Suppressor macrophage treated with lipopolysaccharide for 4 hours (primary cell): Measurements from ENCODE around the gene NDUFA12.

Source experiments
- DNase-seq: peaks from one replicate; pipeline ENCODE4 v3.0.0-alpha.2; 2020

Gene NDUFA12

DNA sequence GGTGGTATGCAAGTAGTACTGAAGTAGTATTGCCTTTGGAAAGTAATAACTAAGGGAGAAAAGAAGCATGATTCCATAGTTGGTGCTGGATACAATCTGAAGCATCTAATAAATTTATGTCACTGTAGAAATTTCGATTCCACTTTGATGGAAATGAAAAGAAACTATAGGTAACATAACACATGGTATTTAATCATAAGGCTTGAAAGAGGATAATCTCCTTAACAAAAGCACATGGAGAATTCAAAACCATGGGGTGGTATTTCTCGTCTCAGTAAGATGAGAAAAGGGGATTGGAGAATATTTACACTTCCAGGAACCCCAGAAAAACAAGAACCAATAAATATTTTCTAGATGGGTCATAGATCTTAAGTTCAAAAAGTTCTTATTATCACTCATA, 72.7 kb downstream of the NDUFA12 start:
- DNase-seq: no peak

- no peak for DNase-seq
These were observed 73.3 kb downstream of the NDUFA12 start for GRCh38 chr12:94930216-94930654.

GRCh38 chr12:94929780-94930179, 73.7 kb downstream of the NDUFA12 start:
- no peak for DNase-seq

DNA sequence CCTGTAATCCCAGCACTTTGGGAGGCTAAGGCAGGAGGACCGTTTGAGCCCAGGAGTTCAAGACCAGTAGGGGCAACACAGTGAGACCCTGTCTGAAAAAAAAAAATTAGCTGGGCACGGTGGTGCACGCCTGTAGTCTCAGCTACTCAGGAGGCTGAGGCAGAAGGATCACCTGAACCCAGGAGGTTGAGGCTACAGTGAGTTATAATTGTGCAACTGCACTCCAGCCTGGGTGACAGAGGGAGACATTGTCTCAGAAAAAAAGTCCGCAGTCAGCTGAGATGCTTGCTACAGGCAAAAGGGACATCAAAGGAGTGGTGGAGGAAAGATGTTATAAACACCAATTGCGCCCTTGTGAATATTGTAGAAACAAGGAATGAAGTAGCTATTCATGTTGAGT, 77.8 kb downstream of the NDUFA12 start:
- DNase-seq: no peak

- DNase-seq: no peak
These were observed 78.3 kb downstream of the NDUFA12 start for GRCh38 chr12:94925206-94925605.

DNA sequence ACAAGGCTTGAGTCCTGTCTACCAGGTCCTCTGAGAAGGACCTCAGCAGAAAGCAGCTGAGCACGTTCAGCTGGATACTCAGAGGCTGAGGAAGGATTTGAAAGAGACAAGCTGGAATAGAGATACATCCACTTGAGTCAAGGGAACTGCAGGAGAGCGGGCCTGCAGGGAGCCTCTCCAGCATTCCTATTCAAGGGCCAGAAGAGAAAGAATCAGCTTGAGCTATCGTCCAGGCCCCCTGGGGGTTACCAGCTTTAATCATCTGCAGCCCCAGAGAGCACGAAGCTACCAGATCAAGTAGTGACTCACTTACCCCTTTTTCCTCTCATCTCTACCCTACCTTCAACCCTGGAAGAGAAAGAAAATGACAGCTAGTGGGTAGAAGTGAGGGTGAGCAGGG, 80.9 kb downstream of the NDUFA12 start:
- no peak for DNase-seq
